Activated T-cell treated with anti-CD3 and anti-CD28 coated beads, Interleukin-2, amount 50 U/mL, for 72 hours (primary cell): ENCODE results near the gene SPOCD1. TPM values are rescaled to one million over a fixed set of nuclear protein-coding genes. Genes with fewer than 3 reads are reported as not detected.

Experiments used
- ATAC-seq, 2 donors: fragments of 150-1000 bp; cut with Tn5 transposase; replicated peaks in 1 of 2; 2 replicates each; pipeline ENCODE4 v1.10.0; 2021; ENCODE audit warnings: moderate library complexity in 2 of 2, mild to moderate bottlenecking in 1 of 2
- DNase-seq, 2 donors: peaks; one replicate each; pipeline ENCODE4 v3.0.0; 2021 to 2022; ENCODE audit warnings: mixed read lengths in 1 of 2
- H3K27ac Mint-ChIP-seq: one replicate; pipeline ENCODE4 v1.8.0; 2022; ENCODE audit warnings: mild to moderate bottlenecking, moderate library complexity, mixed read lengths
- H3K27me3 Mint-ChIP-seq: one replicate; pipeline ENCODE4 v1.8.0; 2022; ENCODE audit warnings: low read depth, mixed read lengths
- H3K36me3 Mint-ChIP-seq, 2 donors: one replicate each; pipeline ENCODE4 v1.8.0; 2022; ENCODE audit warnings: mixed read lengths in 2 of 2, mild to moderate bottlenecking in 1 of 2; ENCODE audit not compliant: insufficient read depth in 2 of 2
- H3K4me1 Mint-ChIP-seq: one replicate; pipeline ENCODE4 v1.8.0; 2022; ENCODE audit warnings: low read depth, mixed read lengths
- H3K4me3 Mint-ChIP-seq, 2 donors: one replicate each; pipeline ENCODE4 v1.8.0; 2022; ENCODE audit warnings: mild to moderate bottlenecking in 2 of 2, mixed read lengths in 2 of 2, moderate library complexity in 2 of 2
- H3K9me3 Mint-ChIP-seq, 2 donors: one replicate each; pipeline ENCODE4 v1.8.0; 2022; ENCODE audit warnings: mixed read lengths in 2 of 2
- total RNA-seq, 2 donors: library from RNA; stranded (reverse); gene quantifications; one replicate each; pipeline ENCODE4 v1.2.3, GENCODE V29; 2022

SPOCD1 gene
- total RNA-seq, 2 donors from 2014 or later = 0.74 to 1.0 TPM

DNA sequence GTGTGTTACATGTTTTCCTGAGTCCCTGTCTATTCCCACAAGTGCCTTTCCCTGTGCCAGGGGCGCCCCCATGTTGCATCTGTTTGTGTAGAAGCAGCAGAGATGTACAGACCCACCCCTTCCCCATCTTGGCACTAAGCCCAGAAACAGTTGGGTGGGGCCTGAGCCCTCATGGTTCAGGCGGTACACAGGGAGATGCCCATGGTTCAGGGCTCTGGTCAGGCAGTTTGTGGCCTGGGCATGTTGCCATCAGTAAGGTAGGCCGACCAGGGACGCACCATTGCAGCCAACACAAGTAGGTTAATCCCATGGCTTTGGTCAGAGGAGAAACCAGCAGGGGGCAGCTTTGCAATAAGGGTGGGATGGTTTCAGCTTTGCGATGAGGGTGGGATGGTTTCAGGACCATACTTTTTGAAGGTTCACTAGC lies 50.8 kb downstream of the SPOCD1 start:
- Mint-ChIP-seq H3K4me3 (peak overlapping the region; percentile 68 to 81), H3K27me3 (peaks cover 21% of the 10 kb centered on the region), H3K9me3 (no peaks in the 10 kb centered on the region)

DNA sequence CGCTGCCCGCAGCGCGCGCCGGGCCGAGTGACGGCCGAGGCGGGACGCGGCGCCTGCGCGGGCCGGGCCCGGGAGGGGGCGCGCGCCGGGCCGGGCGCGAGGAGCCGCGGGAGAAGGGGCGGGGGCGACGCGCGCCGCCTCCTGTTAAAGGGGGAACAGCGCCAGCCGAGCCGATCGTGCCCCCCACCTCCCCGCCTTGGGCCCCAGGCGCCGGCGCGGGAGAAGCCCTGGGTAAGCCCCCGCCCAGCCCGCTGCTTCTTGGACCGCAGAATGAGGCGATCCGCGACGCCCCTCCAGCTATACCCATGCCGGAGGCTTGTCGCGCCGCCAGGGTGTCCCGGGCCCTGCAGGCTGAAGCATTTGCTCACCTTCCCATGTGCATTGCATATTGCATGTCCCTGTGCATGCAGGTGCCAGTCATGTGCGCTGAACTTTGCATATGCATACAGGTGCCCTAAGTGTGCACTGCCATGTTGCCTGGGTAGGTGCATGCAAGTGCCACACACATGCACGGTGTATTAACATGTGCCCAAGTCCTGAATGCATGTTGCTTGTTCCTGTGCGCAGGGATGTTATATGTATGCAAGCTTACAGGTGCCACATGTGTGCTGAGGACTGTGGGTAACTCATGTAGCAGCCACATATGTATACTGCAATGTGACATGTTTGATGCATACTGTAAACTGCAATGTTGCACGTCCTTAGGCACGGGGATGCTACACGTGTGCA lies 51.3 kb downstream of the SPOCD1 start, which contains the start of gene ADGRB2:
TSS of gene ADGRB2 (minus strand) at position 29 of the 729 bp plus-strand sequence. CDS start 7,119 bp downstream, outside the sequence.
- Mint-ChIP-seq H3K27ac (no peak within 1 kb of the TSS), H3K36me3 (peaks cover 0 to 5% of the 10 kb centered on the region in 2 donors), H3K9me3 (no peaks in the 10 kb centered on the region), H3K4me1 (peaks cover 35% of the 10 kb centered on the region), H3K27me3 (peaks cover 26% of the 10 kb centered on the region), H3K4me3 (peak within 1 kb of the TSS; percentile 81 to 89)
- DNase-seq = no peak
- peak; percentile 6 to 10 for ATAC-seq

More for the DNA sequence above, 50.8 kb downstream of the SPOCD1 start:
- peaks cover 41% of the 10 kb centered on the region for H3K4me1 Mint-ChIP-seq
- peaks cover 0 to 5% of the 10 kb centered on the region in 2 donors for H3K36me3 Mint-ChIP-seq
- no peak overlapping the region for H3K27ac Mint-ChIP-seq
- peak; percentile 31 to 43 for DNase-seq
- no peak for ATAC-seq

DNA sequence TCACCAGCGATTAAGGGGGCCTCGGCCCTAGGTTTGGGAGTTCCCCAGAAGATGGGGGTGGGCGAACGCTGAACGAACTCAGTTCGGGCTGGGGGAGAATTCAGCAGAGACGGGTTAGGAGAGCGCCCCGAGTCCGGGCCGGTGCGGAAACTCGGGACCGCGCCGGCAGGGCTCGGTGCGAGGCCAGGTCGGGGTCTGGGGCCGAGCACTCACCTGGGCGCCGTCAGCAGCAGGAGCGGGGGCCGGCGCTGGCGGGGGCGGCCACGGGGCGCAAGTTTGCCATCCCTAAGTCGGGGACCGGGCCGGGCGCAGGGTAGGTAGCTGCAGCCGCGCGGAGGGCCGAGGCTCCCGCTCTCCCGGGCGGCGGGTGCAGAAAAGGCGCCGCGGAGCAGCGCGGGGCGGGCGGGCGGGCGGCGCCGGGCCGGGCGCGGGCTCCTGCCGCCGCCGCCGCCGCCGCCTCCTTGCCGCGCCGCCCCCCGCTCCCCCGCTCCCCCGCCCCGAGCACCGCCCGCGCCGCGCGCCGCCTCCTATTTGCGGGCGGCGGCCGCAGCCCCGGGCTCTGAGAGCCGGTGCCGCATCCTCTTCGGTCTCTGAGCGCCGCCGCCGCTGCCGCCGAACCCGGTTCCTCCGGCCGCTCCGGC lies 52.0 kb downstream of the SPOCD1 start:
- H3K4me1 Mint-ChIP-seq = peaks cover 28% of the 10 kb centered on the region
- peaks cover 30% of the 10 kb centered on the region for H3K27me3 Mint-ChIP-seq
- ATAC-seq (peak; percentile 15 to 17), DNase-seq (no peak)
- peak overlapping the region; percentile 79 to 89 for H3K4me3 Mint-ChIP-seq
- H3K27ac Mint-ChIP-seq = no peak overlapping the region
- no peaks in the 10 kb centered on the region for H3K9me3 Mint-ChIP-seq
- H3K36me3 Mint-ChIP-seq = peaks cover 0 to 5% of the 10 kb centered on the region in 2 donors

DNA sequence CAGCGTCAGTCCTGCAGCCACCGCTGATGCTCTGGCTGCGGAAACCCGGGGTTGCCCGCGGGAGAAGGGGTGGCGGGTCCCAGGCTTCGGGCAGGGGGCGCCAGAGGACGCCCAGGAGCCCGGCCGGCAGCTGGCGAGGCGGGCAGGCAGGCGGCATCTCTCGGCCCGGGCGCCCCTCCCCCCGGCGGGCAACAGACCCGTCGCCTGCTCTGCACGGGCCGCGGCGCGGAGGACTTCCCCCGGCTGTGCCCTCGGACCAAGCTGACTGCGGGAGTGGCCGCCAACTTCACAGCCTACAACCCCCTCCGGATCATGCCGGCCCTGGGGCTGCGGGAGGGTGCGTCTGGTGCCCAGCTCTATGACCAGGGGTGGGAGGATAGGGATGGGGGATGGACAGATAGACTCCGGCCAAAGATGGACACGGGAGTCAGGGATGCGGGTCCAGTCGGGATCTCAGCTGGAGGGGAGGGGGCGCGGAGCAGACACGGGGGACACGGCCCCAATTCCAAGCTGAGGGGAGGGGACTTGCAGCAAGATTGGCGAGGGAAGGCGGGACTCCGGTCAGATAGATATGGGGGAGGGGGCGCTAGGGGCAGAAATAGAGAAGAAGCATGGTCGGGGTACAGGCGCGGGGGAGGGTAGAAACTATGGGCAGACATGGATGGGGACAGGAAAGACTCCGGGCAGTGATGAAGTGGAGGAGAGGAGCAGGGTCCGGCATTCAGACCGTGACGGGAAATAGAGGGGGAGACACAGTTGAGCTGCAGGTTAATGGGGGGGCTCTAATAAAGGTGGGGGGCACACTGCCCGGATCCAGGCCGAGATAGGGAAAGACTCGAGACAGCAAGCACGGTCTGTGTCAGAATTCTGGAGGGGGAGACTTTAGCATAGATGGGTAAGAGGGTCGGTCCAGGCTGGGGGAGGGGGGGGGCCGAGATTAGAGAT lies 52.8 kb downstream of the SPOCD1 start:
- ATAC-seq = peak; percentile 69 to 70
- no peak overlapping the region for H3K27ac Mint-ChIP-seq
- peak overlapping the region; percentile 79 to 89 for H3K4me3 Mint-ChIP-seq
- H3K27me3 Mint-ChIP-seq = peaks cover 30% of the 10 kb centered on the region
- H3K4me1 Mint-ChIP-seq = peaks cover 21% of the 10 kb centered on the region
- peaks cover 0 to 5% of the 10 kb centered on the region in 2 donors for H3K36me3 Mint-ChIP-seq
- H3K9me3 Mint-ChIP-seq = no peaks in the 10 kb centered on the region
- peak; percentile 83 to 86 for DNase-seq

DNA sequence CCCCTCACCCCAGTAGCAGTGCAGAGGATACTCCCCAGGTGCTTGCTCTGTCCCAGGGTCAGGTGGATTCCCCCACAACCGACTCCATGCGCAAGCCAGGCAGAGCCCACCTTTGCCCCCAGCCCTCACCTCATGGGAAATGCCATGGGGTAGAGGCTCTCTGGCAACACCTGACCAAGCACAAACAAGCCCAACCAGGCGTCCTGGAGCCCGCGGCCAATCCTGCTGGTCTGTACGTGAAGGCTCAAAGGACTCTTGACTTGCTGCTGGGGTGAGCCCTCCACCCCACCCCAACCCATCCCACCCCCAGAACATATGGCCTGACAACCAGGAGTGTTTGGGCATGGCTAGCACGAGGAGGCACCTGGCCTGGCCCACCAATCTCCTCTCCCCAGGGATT lies 53.5 kb downstream of the SPOCD1 start:
- H3K4me1 Mint-ChIP-seq = peaks cover 16% of the 10 kb centered on the region
- no peak overlapping the region for H3K27ac Mint-ChIP-seq
- peaks cover 0 to 5% of the 10 kb centered on the region in 2 donors for H3K36me3 Mint-ChIP-seq
- H3K9me3 Mint-ChIP-seq = no peaks in the 10 kb centered on the region
- no peak for ATAC-seq
- no peak for DNase-seq
- H3K4me3 Mint-ChIP-seq = peak overlapping the region; percentile 79 to 89
- peaks cover 30% of the 10 kb centered on the region for H3K27me3 Mint-ChIP-seq

DNA sequence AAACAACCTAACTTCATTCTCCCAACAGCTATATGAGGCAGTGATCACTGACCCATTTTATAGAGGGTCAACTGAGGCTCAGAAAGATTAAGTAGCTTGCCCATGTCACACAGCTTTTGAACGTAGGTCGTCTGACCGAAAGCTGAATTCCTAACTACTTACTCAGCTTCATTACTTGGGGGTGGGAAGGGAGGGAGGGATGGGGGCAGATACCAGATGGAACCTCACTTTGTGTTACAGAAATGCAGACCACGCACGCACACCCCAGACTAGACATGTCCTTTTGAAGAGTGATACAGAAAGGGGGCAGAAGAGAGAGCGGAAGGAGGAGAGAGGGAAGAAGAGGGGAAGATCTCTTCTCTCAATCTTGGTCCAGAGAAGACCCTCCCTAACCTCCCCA lies 53.9 kb downstream of the SPOCD1 start:
- Mint-ChIP-seq H3K4me1 (peaks cover 16% of the 10 kb centered on the region), H3K9me3 (no peaks in the 10 kb centered on the region), H3K4me3 (peak overlapping the region; percentile 79 to 89), H3K27ac (no peak overlapping the region), H3K27me3 (peaks cover 30% of the 10 kb centered on the region), H3K36me3 (peaks cover 0 to 5% of the 10 kb centered on the region in 2 donors)
- ATAC-seq (no peak), DNase-seq (no peak)

DNA sequence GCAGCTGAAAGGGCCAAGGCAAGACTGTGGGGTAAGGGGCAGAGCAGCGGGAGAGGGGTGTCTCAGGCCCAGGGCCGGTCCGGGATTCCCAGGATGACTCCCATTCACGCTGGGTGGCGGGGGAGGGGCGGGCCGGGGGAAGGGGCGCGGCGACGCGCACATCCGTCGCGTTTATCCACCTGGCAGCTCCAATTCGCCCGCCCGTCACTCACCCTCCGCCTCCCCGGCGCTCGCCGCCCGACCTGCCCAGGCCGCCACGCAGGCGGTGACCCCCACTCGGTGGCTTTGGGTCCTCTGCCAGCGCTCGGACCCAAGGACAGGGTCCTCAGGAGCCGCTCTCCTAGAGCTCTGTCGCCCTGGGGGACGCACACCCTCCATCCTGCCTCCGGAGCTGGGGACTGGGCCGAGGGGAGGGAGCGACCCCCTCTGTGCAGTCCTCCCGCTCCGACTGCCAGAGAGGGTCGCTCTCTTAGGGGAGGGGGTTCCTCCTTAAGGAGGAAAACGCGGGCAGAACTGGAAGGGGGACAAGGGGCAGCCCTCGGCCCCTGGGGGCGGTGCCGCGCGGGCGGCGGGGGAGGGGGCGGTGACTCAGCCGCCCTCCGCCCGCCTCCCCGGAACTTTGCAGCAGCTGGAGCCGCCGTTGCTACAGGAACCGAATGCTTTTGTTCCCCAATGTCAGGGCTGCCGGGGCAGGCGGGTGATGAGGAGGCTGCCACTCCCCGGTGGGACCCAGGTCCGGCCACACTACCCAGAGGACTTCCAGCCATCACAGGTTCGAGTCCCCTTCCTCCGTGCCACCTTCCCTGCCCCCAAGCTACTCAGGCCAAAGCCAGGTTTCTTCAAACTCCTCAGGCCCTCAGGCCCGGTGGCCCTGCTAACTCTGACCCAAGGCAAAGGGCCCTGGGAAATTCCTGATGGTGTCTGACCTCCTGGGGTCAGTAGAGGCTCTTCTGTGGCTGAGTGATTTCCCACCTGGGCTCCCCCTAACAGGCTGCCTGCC lies 55.1 kb downstream of the SPOCD1 start:
- H3K4me3 Mint-ChIP-seq = peak overlapping the region; percentile 57 to 63
- DNase-seq = peak; percentile 66
- H3K27ac Mint-ChIP-seq = no peak overlapping the region
- H3K9me3 Mint-ChIP-seq = no peaks in the 10 kb centered on the region
- ATAC-seq = peak; percentile 55 to 60
- peaks cover 30% of the 10 kb centered on the region for H3K27me3 Mint-ChIP-seq
- H3K36me3 Mint-ChIP-seq = peaks cover 0 to 5% of the 10 kb centered on the region in 2 donors
- H3K4me1 Mint-ChIP-seq = peaks cover 16% of the 10 kb centered on the region

DNA sequence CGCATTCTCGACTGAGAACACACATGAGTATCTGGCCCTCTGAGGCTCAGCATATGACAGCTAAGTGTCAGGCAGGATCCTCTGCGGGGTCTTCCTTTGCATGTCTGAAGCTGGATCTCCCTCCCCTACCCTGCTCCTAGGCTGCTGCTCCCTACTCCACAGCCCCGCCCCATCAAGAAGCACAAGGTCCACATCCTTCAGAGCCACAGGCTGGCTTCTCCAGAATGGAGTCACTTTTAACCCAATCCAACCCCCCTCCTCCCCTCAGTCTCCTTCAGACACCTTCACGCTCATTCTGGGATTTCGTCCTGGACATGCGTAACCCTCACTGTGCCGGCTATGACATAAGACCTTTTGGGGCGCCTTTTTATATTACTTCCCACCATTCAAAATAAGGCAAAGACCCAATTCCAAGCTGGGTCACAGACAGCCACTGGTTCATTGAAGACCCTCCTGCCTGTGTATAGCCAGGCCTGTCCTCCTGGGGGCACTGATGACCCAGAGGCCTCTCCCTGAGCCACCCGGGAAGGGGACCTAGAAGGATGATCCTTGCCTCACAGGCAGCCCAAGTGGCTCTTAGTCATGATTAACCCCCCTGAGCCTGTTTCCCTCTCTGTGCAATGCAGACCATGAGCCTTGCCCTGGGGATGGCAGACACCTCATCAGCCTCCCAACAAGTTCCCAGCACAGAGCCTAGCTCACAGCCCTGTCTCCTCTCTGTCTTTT lies 56.4 kb downstream of the SPOCD1 start:
- peak overlapping the region; percentile 54 to 66 for H3K4me3 Mint-ChIP-seq
- H3K27ac Mint-ChIP-seq = no peak overlapping the region
- DNase-seq = no peak
- H3K36me3 Mint-ChIP-seq = peaks cover 0 to 3% of the 10 kb centered on the region in 2 donors
- H3K4me1 Mint-ChIP-seq = peaks cover 16% of the 10 kb centered on the region
- ATAC-seq = no peak
- peaks cover 30% of the 10 kb centered on the region for H3K27me3 Mint-ChIP-seq
- H3K9me3 Mint-ChIP-seq = no peaks in the 10 kb centered on the region

DNA sequence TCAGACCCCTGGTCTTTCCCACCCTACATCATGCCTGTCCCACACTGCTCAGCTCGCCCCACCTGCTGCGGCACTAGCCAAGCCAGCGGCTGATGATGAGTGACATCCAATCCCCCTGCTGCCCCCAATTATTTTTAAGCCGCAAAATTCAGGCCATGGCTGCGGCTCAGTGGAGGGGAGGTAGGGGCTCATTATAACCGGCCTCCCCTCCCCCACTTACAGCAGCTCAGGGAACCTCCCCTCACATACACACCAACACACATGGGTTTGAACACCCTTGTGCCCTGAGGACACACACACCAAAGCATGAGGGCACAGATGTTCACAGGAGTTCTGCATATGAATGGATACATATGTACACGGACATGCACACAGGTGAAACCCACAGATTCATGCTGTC lies 57.0 kb downstream of the SPOCD1 start:
- no peak for ATAC-seq
- H3K4me3 Mint-ChIP-seq = no peak overlapping the region
- no peaks in the 10 kb centered on the region for H3K9me3 Mint-ChIP-seq
- peaks cover 30% of the 10 kb centered on the region for H3K27me3 Mint-ChIP-seq
- H3K27ac Mint-ChIP-seq = no peak overlapping the region
- DNase-seq = no peak
- H3K4me1 Mint-ChIP-seq = peaks cover 16% of the 10 kb centered on the region
- H3K36me3 Mint-ChIP-seq = peaks cover 0 to 3% of the 10 kb centered on the region in 2 donors

DNA sequence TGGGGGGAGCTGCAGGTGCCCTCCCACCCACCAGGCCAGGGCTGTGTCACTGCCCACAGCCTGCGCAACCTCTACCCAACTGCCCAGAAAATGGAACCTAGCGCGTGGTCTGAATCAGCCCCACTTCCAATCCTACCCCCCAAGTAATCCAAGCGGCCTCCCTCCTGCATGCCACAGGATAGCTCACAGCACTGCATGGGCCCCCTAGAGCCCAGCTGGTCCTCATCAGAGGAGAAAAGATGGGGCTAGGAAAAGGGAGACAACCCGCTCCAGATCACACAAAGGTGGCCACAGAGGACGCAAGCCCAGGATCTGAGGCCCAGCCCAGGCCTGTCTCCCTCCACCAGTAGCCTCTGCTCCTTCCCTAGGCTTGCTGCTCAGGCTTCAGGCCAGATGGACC lies 57.8 kb downstream of the SPOCD1 start:
- ATAC-seq (no peak), DNase-seq (no peak)
- H3K36me3 Mint-ChIP-seq = no peaks in the 10 kb centered on the region
- peaks cover 12% of the 10 kb centered on the region for H3K4me1 Mint-ChIP-seq
- no peaks in the 10 kb centered on the region for H3K9me3 Mint-ChIP-seq
- H3K27ac Mint-ChIP-seq = no peak overlapping the region
- no peak overlapping the region for H3K4me3 Mint-ChIP-seq
- peaks cover 24% of the 10 kb centered on the region for H3K27me3 Mint-ChIP-seq

DNA sequence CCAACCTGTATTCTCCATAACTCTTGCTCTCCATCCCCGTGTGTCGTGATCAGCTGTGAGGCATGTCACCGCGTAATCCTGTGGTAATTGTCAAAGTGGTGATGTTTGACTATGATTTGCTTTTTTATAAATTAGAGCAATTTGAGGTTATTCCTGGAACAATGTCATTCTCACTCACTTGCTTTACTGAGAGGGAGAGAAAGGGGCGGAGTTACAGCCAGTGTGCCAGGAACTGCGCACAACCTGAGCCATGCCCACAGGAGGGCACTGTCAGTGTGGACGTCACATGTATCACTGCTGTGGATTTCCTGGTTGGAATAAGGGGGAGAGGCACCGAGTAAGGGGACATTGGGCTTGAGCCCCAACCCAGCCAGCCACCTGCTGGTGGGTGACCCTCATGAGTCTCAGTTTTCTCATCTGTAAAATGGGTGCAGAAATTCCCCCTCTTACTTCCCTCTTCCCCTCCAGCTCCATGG lies 58.6 kb downstream of the SPOCD1 start:
- ATAC-seq (no peak), DNase-seq (no peak)
- H3K4me3 Mint-ChIP-seq = no peak overlapping the region
- H3K4me1 Mint-ChIP-seq = peaks cover 15% of the 10 kb centered on the region
- H3K36me3 Mint-ChIP-seq = no peaks in the 10 kb centered on the region
- no peak overlapping the region for H3K27ac Mint-ChIP-seq
- no peaks in the 10 kb centered on the region for H3K9me3 Mint-ChIP-seq
- peaks cover 19% of the 10 kb centered on the region for H3K27me3 Mint-ChIP-seq
